ENCODE measurements around the gene POU3F1.

Gene POU3F1

GRCh38 chr1:38063616-38064015 lies 17.0 kb upstream of the POU3F1 start:
- H3K9me3 ChIP-seq (ENCODE audit: control insufficient read depth, insufficient read depth, low read length) = no peaks in the 10 kb centered on the region
- H3K4me1 ChIP-seq (ENCODE audit: insufficient read depth, low read length) = peaks cover 41% of the 10 kb centered on the region
- no peak overlapping the region for H3K9ac ChIP-seq (ENCODE audit: low read depth, low read length)
- no peaks in the 10 kb centered on the region for H3K36me3 ChIP-seq (ENCODE audit: insufficient read depth, low read length)

DNA sequence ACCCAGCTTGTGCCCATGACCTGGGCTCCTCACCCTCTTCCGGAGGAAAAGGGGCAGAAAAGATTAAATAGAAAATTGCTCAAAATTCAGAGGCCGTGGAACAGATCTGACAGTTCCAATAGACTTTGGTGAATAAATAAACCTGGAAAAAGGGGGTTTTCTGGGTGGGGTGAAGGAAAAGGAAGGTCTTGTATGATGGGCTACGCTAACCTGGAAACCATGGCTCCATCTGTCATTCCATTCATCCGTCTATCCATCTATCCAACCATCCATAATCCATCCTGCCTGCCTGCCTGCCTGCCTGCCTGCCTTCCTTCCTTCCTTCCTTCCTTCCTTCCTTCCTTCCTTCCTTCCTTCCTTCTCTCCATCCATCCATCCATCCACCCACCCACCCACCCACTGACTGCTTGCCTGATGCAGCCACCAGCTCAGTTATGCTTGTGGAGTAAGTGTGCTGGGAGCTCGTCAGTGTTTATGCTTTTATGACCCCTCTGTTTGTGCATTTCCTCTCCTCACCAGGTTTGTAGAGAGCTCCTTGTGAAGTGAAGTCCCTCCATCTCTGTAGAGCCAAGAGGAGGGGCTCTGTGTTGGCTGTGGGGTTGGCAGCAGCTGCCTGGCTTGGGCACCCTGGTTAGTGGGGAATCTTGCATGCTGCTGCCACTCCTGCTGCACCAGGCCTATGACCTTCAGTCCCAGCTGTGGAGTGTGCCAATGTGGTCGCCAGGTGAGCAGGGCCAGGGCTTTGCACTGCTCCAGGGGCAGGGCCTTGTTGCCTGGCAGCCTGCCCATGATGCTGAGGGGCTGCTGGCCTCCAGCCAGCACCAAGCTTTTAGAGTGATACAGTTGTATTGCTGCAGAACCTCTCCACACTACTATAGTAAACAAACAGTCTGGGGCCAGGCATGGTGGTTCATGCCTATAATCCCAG lies 16.0 kb upstream of the POU3F1 start:
- no peaks in the 10 kb centered on the region for H3K36me3 ChIP-seq (ENCODE audit: insufficient read depth, low read length)
- H3K9ac ChIP-seq (ENCODE audit: low read depth, low read length) = no peak overlapping the region
- peaks cover 37% of the 10 kb centered on the region for H3K4me1 ChIP-seq (ENCODE audit: insufficient read depth, low read length)
- no peaks in the 10 kb centered on the region for H3K9me3 ChIP-seq (ENCODE audit: control insufficient read depth, insufficient read depth, low read length)

DNA sequence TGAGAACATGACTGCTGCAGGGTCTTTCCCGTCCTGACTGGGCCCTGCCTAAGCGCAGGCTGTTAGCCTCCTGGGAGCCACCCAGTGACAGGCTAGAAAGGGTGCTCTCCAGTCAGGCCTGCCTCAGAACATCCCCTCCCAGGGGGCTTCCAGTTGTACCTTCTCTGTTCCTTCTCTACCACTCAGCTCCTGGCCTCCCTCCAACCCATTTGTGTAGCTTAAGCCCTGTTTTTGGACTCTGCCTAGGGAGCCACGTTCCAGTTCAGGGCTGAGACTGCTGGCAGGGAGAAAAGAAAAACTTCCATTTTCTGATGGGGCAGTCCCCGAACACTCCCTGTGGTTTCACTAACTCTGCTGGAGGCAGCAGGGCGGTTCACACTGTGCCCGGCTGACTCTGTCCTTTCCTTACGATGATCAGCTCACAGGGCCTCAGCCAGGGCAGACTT lies 15.3 kb upstream of the POU3F1 start:
- H3K9ac ChIP-seq (ENCODE audit: low read depth, low read length) = no peak overlapping the region
- H3K4me1 ChIP-seq (ENCODE audit: insufficient read depth, low read length) = peaks cover 37% of the 10 kb centered on the region
- H3K36me3 ChIP-seq (ENCODE audit: insufficient read depth, low read length) = no peaks in the 10 kb centered on the region
- no peaks in the 10 kb centered on the region for H3K9me3 ChIP-seq (ENCODE audit: control insufficient read depth, insufficient read depth, low read length)

- Histone ChIP-seq H3K9me3 (ENCODE audit: control insufficient read depth, insufficient read depth, low read length) (no peaks in the 10 kb centered on the region), H3K4me1 (ENCODE audit: insufficient read depth, low read length) (peaks cover 37% of the 10 kb centered on the region), H3K9ac (ENCODE audit: low read depth, low read length) (no peak overlapping the region), H3K36me3 (ENCODE audit: insufficient read depth, low read length) (no peaks in the 10 kb centered on the region)
Observed at GRCh38 chr1:38061290-38061689, 14.7 kb upstream of the POU3F1 start.

DNA sequence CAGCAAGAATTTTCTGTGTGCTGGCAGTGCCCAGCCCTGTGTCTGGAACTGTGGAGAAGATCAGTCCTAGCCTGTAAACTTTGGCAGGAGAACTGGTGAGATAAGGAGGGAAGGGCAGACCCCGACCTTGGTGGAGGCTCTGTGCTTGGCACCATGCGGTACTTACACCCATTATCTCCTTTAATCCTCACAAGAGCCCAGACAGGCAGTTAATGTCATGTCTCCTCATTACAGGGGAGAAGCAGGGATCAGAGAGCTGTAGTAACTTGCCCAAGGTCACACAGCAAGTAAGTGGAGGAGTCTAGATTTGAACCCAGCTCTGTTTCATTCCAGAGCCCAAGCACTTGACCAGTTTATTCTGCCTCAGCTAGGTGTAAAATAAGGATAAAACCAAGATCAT lies 13.9 kb upstream of the POU3F1 start:
- no peak overlapping the region for H3K9ac ChIP-seq (ENCODE audit: low read depth, low read length)
- H3K9me3 ChIP-seq (ENCODE audit: control insufficient read depth, insufficient read depth, low read length) = no peaks in the 10 kb centered on the region
- peaks cover 34% of the 10 kb centered on the region for H3K4me1 ChIP-seq (ENCODE audit: insufficient read depth, low read length)
- H3K36me3 ChIP-seq (ENCODE audit: insufficient read depth, low read length) = no peaks in the 10 kb centered on the region

DNA sequence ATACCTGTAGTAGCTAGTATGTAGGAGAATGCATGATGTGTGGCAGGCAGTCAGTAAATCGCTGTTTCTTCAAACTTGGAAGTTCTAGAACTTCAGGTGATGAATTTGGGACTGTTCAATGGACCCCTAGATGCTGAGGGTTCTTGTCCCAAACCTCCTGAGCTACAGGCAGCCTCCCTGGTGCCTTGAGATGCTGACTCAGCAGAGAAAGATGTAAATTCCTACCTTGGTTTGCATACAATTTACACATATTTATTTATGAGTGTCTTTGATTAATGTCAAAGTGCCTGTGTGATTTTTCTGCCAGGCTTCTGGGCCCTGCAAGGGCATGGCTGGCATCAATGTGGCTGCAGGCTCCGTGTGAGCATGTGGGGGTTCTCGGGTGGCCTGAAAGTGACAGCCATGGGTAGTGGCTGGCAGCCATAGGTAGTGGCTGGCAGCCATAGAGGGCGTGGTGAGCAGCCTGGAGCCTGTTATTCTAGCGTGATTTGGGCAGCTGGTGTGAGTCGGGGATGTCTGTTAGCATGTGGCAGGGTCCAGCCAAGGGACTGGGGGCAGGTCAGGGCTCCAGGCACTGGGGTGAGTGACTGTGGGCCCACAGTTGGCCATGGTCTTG lies 13.2 kb upstream of the POU3F1 start:
- Histone ChIP-seq H3K4me1 (ENCODE audit: insufficient read depth, low read length) (peaks cover 28% of the 10 kb centered on the region), H3K9me3 (ENCODE audit: control insufficient read depth, insufficient read depth, low read length) (no peaks in the 10 kb centered on the region), H3K9ac (ENCODE audit: low read depth, low read length) (no peak overlapping the region), H3K36me3 (ENCODE audit: insufficient read depth, low read length) (no peaks in the 10 kb centered on the region)

GRCh38 chr1:38055965-38056364 lies 9.4 kb upstream of the POU3F1 start:
- no peaks in the 10 kb centered on the region for H3K36me3 ChIP-seq (ENCODE audit: insufficient read depth, low read length)
- H3K4me1 ChIP-seq (ENCODE audit: insufficient read depth, low read length) = peaks cover 36% of the 10 kb centered on the region
- H3K9ac ChIP-seq (ENCODE audit: low read depth, low read length) = no peak overlapping the region
- H3K9me3 ChIP-seq (ENCODE audit: control insufficient read depth, insufficient read depth, low read length) = no peaks in the 10 kb centered on the region

DNA sequence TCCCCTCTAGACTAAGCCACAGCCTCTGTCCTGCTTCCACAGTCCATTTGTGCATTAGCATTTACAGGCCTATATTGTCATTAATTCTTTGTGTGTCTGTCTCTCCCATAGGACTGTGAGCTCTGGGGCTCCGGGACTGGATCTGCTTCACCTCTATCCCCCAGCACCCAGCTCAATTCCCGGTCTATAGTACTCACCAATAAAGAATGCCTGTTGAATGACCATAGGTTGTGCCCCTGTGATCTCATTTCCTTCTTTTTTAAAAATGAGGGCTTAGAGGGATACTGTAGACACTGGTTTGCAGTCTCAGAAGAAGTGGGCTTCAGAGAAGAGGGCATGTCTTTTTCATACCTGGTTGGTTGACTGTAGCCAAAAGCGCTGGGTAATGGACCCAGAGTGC lies 8.8 kb upstream of the POU3F1 start:
- Histone ChIP-seq H3K36me3 (ENCODE audit: insufficient read depth, low read length) (no peaks in the 10 kb centered on the region), H3K4me1 (ENCODE audit: insufficient read depth, low read length) (peaks cover 37% of the 10 kb centered on the region), H3K9ac (ENCODE audit: low read depth, low read length) (no peak overlapping the region), H3K9me3 (ENCODE audit: control insufficient read depth, insufficient read depth, low read length) (no peaks in the 10 kb centered on the region)

- no peaks in the 10 kb centered on the region for H3K9me3 ChIP-seq (ENCODE audit: control insufficient read depth, insufficient read depth, low read length)
- no peak overlapping the region for H3K9ac ChIP-seq (ENCODE audit: low read depth, low read length)
- H3K4me1 ChIP-seq (ENCODE audit: insufficient read depth, low read length) = peaks cover 35% of the 10 kb centered on the region
- no peaks in the 10 kb centered on the region for H3K36me3 ChIP-seq (ENCODE audit: insufficient read depth, low read length)
Observed at GRCh38 chr1:38053416-38054091, 7.0 kb upstream of the POU3F1 start.

GRCh38 chr1:38052750-38053415 lies 6.3 kb upstream of the POU3F1 start:
- peaks cover 36% of the 10 kb centered on the region for H3K4me1 ChIP-seq (ENCODE audit: insufficient read depth, low read length)
- no peaks in the 10 kb centered on the region for H3K36me3 ChIP-seq (ENCODE audit: insufficient read depth, low read length)
- no peaks in the 10 kb centered on the region for H3K9me3 ChIP-seq (ENCODE audit: control insufficient read depth, insufficient read depth, low read length)
- no peak overlapping the region for H3K9ac ChIP-seq (ENCODE audit: low read depth, low read length)

DNA sequence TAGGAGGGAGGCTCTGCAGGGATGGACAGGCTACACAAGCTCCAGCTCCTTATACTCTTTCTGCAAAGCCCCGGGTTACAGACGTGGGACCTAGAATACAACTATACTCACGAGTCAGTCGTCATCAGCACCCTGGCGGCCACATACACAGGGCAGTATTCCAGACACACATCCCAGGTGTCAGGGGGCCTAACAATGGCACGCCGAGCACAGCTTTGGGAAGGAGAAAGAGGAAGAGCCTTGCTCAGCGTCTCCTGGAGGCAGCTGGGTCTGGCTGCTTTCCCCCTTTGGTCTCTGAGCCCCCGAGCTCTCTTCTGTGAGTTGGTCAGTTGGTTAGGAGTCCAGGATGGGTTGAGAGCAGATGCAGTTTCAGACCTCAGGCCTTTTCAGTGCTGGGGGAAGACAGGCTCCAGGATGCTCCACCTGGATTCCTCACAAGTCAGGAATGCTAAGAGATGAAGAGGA lies 4.5 kb upstream of the POU3F1 start:
- Histone ChIP-seq H3K4me1 (ENCODE audit: insufficient read depth, low read length) (peaks cover 36% of the 10 kb centered on the region), H3K9ac (ENCODE audit: low read depth, low read length) (no peak overlapping the region), H3K9me3 (ENCODE audit: control insufficient read depth, insufficient read depth, low read length) (no peaks in the 10 kb centered on the region), H3K36me3 (ENCODE audit: insufficient read depth, low read length) (no peaks in the 10 kb centered on the region)

DNA sequence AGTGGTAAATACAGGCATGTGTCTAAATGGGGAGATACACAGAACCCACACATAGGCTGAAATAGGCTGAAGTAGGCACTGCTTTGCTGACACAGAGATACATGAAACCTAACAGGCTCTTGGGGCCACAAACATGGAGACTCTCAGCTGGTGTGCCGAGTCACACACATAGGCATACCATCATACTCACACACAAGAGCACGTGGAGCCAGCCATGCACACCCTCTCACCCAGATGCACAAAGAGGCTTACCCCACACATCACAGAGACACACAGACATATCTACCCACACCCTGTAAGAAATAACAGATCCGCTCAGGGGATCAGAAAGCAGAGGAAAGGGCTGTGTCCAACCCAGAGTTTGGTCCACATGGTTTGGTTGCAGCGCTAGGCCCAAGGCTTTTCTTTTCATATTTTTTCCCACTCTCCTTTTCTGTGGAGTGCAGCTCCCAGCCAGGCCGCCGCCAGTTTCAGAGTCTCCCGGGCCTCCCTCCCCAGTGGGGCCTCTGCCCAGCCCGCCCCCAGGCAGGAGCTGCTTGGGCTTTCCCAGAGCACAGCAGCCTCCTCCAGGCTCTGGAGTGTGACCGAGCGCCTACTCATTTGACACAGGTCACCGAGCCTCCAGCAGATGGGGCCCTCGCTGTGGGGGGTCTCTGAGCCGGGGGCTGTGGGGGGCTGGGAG lies 3.9 kb upstream of the POU3F1 start:
- Histone ChIP-seq H3K36me3 (ENCODE audit: insufficient read depth, low read length) (no peaks in the 10 kb centered on the region), H3K9ac (ENCODE audit: low read depth, low read length) (no peak overlapping the region), H3K4me1 (ENCODE audit: insufficient read depth, low read length) (peaks cover 36% of the 10 kb centered on the region), H3K9me3 (ENCODE audit: control insufficient read depth, insufficient read depth, low read length) (no peaks in the 10 kb centered on the region)

- Histone ChIP-seq H3K4me1 (ENCODE audit: insufficient read depth, low read length) (peaks cover 26% of the 10 kb centered on the region), H3K9ac (ENCODE audit: low read depth, low read length) (peak overlapping the region; percentile 83), H3K9me3 (ENCODE audit: control insufficient read depth, insufficient read depth, low read length) (no peaks in the 10 kb centered on the region), H3K36me3 (ENCODE audit: insufficient read depth, low read length) (no peaks in the 10 kb centered on the region)
Observed at GRCh38 chr1:38047603-38048141, 1.1 kb upstream of the POU3F1 start.

Measured in ES-I3 (cell line).